GM18909 (cell line): ENCODE measurements around the gene SECISBP2.

Source experiments
- ATAC-seq: cut with Tn5 transposase; IDR thresholded peaks from one replicate; pipeline ENCODE4 v1.9.1; 2021; ENCODE audit warnings: mild to moderate bottlenecking; ENCODE audit not compliant: unreplicated experiment, poor library complexity

Gene SECISBP2

DNA sequence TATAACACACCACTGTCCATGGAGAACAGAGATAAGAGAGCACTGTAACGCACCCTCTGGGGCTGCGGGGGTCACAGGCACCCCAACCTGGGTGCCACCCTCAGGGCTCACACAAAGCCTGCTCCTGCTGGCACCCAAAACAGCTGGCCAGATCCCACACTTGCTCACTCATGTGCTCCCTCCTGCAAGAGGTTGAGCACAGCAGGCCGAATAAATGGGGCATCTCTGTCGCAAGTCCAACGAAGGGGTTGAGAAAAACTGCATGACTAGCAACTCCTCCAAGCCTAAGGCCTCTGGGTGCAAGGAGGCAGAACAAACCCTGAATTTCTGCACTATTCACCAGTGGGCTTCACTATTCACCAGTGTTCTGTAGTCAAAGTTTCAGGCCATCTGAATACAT, 80.3 kb downstream of the SECISBP2 start:
- no peak for ATAC-seq

DNA sequence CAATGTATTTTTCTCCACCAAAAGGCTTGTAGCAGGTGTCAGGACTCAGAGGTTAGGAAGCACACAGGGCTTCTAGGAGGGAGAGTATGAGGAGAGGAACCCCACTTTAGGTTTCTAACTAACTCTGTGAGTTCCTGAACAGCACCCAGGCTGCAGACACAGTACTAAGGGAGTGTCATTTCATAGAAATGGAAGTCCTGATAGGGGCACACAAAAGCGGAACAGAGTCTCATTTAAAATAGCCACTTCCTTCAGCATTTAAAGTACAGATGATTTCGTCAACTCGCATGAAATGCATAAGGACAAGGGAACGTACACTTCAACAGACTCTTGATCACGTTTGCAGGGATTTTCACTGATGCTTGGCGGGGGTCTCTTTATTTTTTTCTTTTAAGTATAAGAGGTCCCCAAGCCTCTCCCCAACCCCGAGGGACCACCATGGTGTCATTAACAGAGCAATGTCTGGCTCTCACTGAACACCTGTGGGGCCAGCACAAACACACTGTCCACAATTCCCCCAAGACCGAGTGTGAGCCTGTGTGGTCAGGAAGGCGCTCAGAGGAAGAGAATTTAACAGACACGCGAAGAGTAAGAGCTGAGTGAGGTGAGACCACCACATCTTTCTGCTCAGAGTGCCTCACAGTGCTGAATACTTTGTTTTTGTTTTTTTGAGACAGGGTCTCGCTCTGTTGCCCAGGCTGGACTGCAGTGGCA, 82.3 kb downstream of the SECISBP2 start:
- peak; percentile 76 for ATAC-seq

DNA sequence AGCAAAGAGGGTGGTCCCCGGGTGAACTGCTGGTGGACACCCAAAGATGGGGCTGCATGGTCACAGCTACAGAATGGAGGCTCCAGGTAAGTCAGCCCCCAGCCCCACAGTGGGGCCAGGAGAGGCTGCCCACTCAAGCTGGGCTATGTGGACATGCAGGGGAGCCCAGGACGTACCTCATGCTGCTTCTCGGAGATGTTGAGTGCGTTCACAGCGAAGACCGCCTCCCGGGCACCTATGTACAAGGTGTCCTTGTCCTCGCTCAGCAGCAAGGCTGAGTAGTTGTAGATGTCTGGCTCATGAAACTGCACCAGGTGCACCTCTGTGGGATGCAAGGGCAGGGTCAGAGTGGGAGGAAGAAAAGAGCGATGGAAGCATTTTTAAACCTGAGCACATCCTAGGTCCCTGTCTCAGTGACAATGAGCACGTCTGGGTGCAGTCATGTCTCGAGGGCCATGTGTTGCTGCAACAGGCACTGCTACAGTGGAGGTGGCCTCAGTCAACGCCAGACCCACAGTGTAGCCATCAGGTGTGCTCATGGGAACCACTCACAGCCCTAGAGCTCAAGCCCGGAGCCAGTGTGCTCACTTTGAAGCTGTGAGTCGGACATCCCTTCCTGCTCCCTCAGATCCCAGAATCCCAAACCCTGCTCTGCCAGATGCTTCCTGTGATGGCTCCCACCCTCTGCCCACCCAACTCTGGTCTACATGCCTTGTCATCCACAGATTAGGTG, 84.6 kb downstream of the SECISBP2 start:
- ATAC-seq = no peak

DNA sequence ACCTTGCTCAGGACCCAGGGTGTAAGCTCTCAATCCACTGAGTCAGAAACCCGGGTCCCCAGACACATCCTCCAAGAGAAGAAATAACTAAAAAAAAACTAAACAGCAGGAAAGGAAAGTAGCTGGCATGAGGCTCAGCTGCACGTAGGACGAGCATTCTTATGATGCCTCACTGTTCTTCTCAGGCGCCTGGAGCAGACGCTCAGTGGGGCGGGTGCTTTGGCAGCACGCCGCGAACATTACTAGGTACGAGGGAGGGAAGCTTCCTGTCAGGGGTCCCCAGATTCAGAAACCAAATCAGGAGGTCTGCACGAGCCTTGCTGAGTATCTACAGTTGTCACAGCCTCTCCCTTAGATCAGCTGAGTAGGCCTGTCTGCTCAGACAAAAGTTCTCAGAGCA, 85.8 kb downstream of the SECISBP2 start:
- ATAC-seq = no peak

DNA sequence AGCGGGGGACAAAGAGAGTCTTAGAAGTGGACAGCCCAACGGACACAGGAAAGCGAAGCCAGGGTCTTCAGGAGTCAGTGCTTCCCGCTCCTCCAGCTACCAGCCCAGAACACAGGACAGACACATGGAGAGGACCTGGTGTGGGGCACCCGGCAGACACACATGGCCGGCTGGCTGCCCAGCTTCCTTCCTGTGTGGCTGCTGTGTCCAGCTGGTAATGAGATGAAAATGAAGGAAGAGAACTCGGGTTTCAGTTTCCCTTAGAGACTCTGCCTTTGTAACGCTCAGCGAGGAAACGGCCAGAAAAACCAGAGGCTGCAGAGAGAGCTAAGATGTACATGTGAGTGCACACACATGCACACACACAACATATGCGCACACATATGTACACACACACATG, 87.5 kb downstream of the SECISBP2 start:
- peak; percentile 41 for ATAC-seq

DNA sequence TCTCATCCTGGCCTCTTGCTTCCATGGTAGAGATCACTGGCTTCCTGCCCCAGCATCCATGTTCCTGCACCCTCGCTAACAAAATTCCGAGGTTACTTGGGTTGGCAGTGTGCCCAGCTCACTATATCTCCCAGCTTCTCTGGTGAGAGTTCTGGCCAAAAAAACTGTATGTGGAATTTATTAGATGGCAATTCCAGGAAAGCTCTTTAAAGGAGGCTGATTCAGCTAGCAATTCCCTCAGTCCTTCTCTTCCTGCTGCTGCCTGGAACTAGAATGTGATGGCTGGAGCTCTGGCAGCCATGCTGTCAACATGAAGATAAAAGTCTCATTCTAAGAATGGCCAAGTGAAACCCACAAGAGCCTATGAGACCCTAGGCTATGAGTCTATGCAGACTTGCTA, 88.8 kb downstream of the SECISBP2 start:
- no peak for ATAC-seq

DNA sequence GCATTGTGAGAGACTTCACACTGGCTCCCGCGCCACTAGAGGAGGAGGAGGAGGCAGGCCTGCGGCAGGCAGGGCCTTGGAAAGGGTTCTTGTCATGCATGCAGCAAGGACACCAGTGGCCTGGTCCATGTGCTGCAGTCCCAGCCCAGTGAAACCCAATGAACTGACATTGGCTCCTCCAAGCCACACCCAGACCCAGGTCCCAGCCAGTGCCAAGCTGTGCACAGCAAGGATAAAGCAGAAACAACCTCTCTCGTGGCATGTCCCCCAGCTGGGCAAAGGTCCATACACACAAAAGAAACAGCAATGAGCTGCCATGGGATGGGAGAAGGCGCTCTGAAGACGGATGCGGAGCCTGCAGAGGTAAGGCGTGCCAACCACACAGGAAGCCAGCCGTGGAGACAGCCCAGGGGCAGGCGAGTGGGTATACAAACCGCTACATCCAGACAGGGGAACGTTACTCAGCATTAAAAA, 90.4 kb downstream of the SECISBP2 start:
- peak; percentile 42 for ATAC-seq
